HG02970 (cell line): ENCODE results near the gene ALLC.

Experiments
- ATAC-seq: cut with Tn5 transposase; IDR thresholded peaks from one replicate; pipeline ENCODE4 v1.9.1; 2021; ENCODE audit warnings: mild to moderate bottlenecking, moderate library complexity, moderate number of reproducible peaks; ENCODE audit not compliant: unreplicated experiment, low FRiP score

The ALLC gene

GRCh38 chr2:3672861-3673678, 15.1 kb downstream of the ALLC start:
- ATAC-seq, result no peak

- no peak for ATAC-seq
Observed at GRCh38 chr2:3674066-3674845, 16.3 kb downstream of the ALLC start.

GRCh38 chr2:3675687-3676086, 17.7 kb downstream of the ALLC start:
- ATAC-seq, result no peak

- no peak for ATAC-seq
Observed at GRCh38 chr2:3677436-3677835, 19.4 kb downstream of the ALLC start.

- no peak for ATAC-seq
Observed at GRCh38 chr2:3678212-3678611, 20.2 kb downstream of the ALLC start.

GRCh38 chr2:3679180-3679579, 21.2 kb downstream of the ALLC start:
- no peak for ATAC-seq

- ATAC-seq, result no peak
Observed at GRCh38 chr2:3679616-3680393, 21.8 kb downstream of the ALLC start.

- ATAC-seq, result no peak
Observed at GRCh38 chr2:3680548-3681345, 22.7 kb downstream of the ALLC start.

- no peak for ATAC-seq
Observed at GRCh38 chr2:3681625-3682024, 23.6 kb downstream of the ALLC start.

GRCh38 chr2:3682811-3683210, 24.8 kb downstream of the ALLC start:
- no peak for ATAC-seq

GRCh38 chr2:3683748-3684454, 25.9 kb downstream of the ALLC start:
- ATAC-seq, result no peak

- no peak for ATAC-seq
Observed at GRCh38 chr2:3689998-3690748, 32.2 kb downstream of the ALLC start.

- no peak for ATAC-seq
Observed at GRCh38 chr2:3692375-3692774, 34.4 kb downstream of the ALLC start.

- ATAC-seq, result no peak
Observed at GRCh38 chr2:3696545-3696944, 38.5 kb downstream of the ALLC start.

GRCh38 chr2:3701071-3701470, 43.1 kb downstream of the ALLC start:
- ATAC-seq, result no peak

GRCh38 chr2:3703236-3703756, 45.3 kb downstream of the ALLC start, which contains the start of gene DCDC2C:
Gene DCDC2C (plus strand): TSS chr2:3703575. CDS start chr2:3703752, 177 bp downstream.
- no peak for ATAC-seq

- no peak for ATAC-seq
Observed at GRCh38 chr2:3703757-3704355, 45.9 kb downstream of the ALLC start.

GRCh38 chr2:3704692-3705091, 46.7 kb downstream of the ALLC start:
- ATAC-seq, result no peak
